ENCODE measurements around the gene YIPF1.

DNA sequence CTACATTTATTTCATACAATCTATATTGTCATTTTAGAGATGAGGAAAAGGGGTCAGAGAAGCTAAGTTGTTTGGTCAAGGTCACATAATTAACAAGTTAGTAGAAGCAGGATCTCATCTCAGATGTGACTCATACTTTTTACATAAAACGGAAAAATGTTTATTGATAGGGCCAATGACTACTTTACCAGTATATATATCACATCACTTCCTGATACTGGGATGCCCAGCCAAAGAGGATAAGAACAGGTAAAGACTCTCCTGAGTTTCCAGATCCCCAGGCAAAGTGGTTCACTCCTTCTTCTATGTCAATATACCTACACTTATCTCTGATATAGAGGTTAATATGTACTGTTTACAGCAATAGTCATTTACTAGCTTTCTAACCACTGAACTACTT is 21.0 kb downstream of the YIPF1 start:
- TF ChIP-seq, protein P1, sequence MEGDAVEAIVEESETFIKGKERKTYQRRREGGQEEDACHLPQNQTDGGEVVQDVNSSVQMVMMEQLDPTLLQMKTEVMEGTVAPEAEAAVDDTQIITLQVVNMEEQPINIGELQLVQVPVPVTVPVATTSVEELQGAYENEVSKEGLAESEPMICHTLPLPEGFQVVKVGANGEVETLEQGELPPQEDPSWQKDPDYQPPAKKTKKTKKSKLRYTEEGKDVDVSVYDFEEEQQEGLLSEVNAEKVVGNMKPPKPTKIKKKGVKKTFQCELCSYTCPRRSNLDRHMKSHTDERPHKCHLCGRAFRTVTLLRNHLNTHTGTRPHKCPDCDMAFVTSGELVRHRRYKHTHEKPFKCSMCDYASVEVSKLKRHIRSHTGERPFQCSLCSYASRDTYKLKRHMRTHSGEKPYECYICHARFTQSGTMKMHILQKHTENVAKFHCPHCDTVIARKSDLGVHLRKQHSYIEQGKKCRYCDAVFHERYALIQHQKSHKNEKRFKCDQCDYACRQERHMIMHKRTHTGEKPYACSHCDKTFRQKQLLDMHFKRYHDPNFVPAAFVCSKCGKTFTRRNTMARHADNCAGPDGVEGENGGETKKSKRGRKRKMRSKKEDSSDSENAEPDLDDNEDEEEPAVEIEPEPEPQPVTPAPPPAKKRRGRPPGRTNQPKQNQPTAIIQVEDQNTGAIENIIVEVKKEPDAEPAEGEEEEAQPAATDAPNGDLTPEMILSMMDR (IDR thresholded peaks at IDR 0.05; ENCODE audit: insufficient read depth, low read depth, low read length) = no peak
- no peak for TF ChIP-seq EZH2 (IDR thresholded peaks at IDR 0.05; ENCODE audit: insufficient read depth, low read length)
